HEK293T (cell line): ENCODE data around the gene DESI1.

Experiments used
- ARNT ChIP-seq: fragments of 450-650 bp; IDR thresholded peaks from 2 replicates; pipeline ENCODE4 v1.6.1; 2017; ENCODE audit warnings: mild to moderate bottlenecking
- BHLHE40 ChIP-seq: fragments of 450-650 bp; IDR thresholded peaks from 2 replicates; pipeline ENCODE4 v1.6.1; 2016; ENCODE audit warnings: mild to moderate bottlenecking, moderate library complexity, borderline replicate concordance
- CTBP1 ChIP-seq: fragments of 450-650 bp; IDR thresholded peaks from 2 replicates; pipeline ENCODE4 v1.6.1; 2016; ENCODE audit warnings: borderline replicate concordance
- ELF4 ChIP-seq: fragments of 450-650 bp; IDR thresholded peaks from 2 replicates; pipeline ENCODE4 v1.6.1; 2017; ENCODE audit warnings: antibody characterized with exemption
- FOXA1 ChIP-seq: fragments of 450-650 bp; IDR thresholded peaks from 2 replicates; pipeline ENCODE4 v1.6.1; 2016; ENCODE audit warnings: mild to moderate bottlenecking
- FOXM1 ChIP-seq: fragments of 450-650 bp; IDR thresholded peaks from 2 replicates; pipeline ENCODE4 v1.6.1; 2017; ENCODE audit warnings: mild to moderate bottlenecking, borderline replicate concordance
- HDGF ChIP-seq: fragments of 450-650 bp; IDR thresholded peaks from 2 replicates; pipeline ENCODE4 v1.6.1; 2017; ENCODE audit warnings: antibody characterized with exemption, borderline replicate concordance
- PKNOX1 ChIP-seq: fragments of 450-650 bp; IDR thresholded peaks from 2 replicates; pipeline ENCODE4 v1.6.1; 2016
- SP1 ChIP-seq: fragments of 450-650 bp; IDR thresholded peaks from 2 replicates; pipeline ENCODE4 v1.6.1; 2017
- SUZ12 ChIP-seq: fragments of 450-650 bp; IDR thresholded peaks from 2 replicates; pipeline ENCODE4 v1.6.1; 2016; ENCODE audit warnings: mild to moderate bottlenecking
- TARDBP ChIP-seq: fragments of 450-650 bp; IDR thresholded peaks from 2 replicates; pipeline ENCODE4 v1.6.1; 2016
- ZNF384 ChIP-seq: fragments of 450-650 bp; IDR thresholded peaks from 2 replicates; pipeline ENCODE4 v1.6.1; 2016

GRCh38 chr22:41573677-41574076, 47.2 kb downstream of the DESI1 start:
- no peak for TF ChIP-seq ZNF384
- TF ChIP-seq SUZ12: no peak
- TF ChIP-seq FOXA1: no peak
- no peak for TF ChIP-seq ARNT
- TF ChIP-seq ELF4: no peak
- TF ChIP-seq HDGF: no peak
- TF ChIP-seq SP1: no peak
- no peak for TF ChIP-seq FOXM1
- TF ChIP-seq TARDBP: no peak
- TF ChIP-seq BHLHE40: no peak
- no peak for TF ChIP-seq PKNOX1
- no peak for TF ChIP-seq CTBP1
